Hepatocyte (in vitro differentiated cells): ENCODE results near the gene DSTYK.

ENCODE experiments used
- CTCF ChIP-seq: fragments of 200-600 bp; sonication (generic); IDR thresholded peaks from 2 replicates; pipeline ENCODE4 v1.5.1; 2016; ENCODE audit warnings: antibody characterized with exemption, mild to moderate bottlenecking; ENCODE audit not compliant: poor library complexity
- EZH2 ChIP-seq: fragments of 200-600 bp; sonication (generic); IDR thresholded peaks from 2 replicates; pipeline ENCODE4 v1.6.1; 2016; ENCODE audit warnings: antibody characterized with exemption, mild to moderate bottlenecking, borderline replicate concordance

- TF ChIP-seq EZH2, result no peak
- TF ChIP-seq CTCF, result no peak
Observed at GRCh38 chr1:205144046-205144720, 67.3 kb downstream of the DSTYK start.
